HEK293T (cell line): Measurements from ENCODE around the gene TIGAR.

Experiments
- ELF4 ChIP-seq: fragments of 450-650 bp; IDR thresholded peaks from 2 replicates; pipeline ENCODE4 v1.6.1; 2017; ENCODE audit warnings: antibody characterized with exemption
- HDGF ChIP-seq: fragments of 450-650 bp; IDR thresholded peaks from 2 replicates; pipeline ENCODE4 v1.6.1; 2017; ENCODE audit warnings: antibody characterized with exemption, borderline replicate concordance
- NFRKB ChIP-seq: fragments of 450-650 bp; IDR thresholded peaks from 2 replicates; pipeline ENCODE4 v1.6.1; 2016; ENCODE audit warnings: mild to moderate bottlenecking, moderate library complexity
- ZNF384 ChIP-seq: fragments of 450-650 bp; IDR thresholded peaks from 2 replicates; pipeline ENCODE4 v1.6.1; 2016

GRCh38 chr12:4280351-4281163 is 40.5 kb upstream of the TIGAR start:
- no peak for TF ChIP-seq NFRKB
- TF ChIP-seq ELF4, result no peak
- no peak for TF ChIP-seq HDGF
- no peak for TF ChIP-seq ZNF384
